Measurements from ENCODE around the gene HIPK1.

The HIPK1 gene

GRCh38 chr1:113928941-113929749 lies at the start of gene HIPK1:
Gene HIPK1 (plus strand): TSS chr1:113929324.
- Mint-ChIP-seq H3K4me1 (peaks cover 40% of the 10 kb centered on the region), H3K36me3 (peaks cover 9% of the 10 kb centered on the region), H3K9me3 (no peaks in the 10 kb centered on the region), H3K4me3 (peak within 1 kb of the TSS; percentile 99), H3K27me3 (no peaks in the 10 kb centered on the region), H3K27ac (peak within 1 kb of the TSS; percentile 99)
- peak; percentile 63 for ATAC-seq (ENCODE audit: low read depth)
- peak; percentile 92 to 95 for DNase-seq (ENCODE audit: low spot score in 2 of 2)

- DNase-seq (ENCODE audit: low spot score in 2 of 2), result no peak
- peaks cover under 1% of the 10 kb centered on the region for H3K4me1 Mint-ChIP-seq
- H3K27ac Mint-ChIP-seq, result no peak overlapping the region
- no peaks in the 10 kb centered on the region for H3K27me3 Mint-ChIP-seq
- H3K9me3 Mint-ChIP-seq, result no peaks in the 10 kb centered on the region
- ATAC-seq (ENCODE audit: low read depth), result no peak
- no peaks in the 10 kb centered on the region for H3K36me3 Mint-ChIP-seq
- no peak overlapping the region for H3K4me3 Mint-ChIP-seq
These were observed 49.4 kb upstream of the HIPK1 start for GRCh38 chr1:113879739-113880038.

GRCh38 chr1:113881661-113882060 lies 47.5 kb upstream of the HIPK1 start:
- Mint-ChIP-seq H3K27me3 (no peaks in the 10 kb centered on the region), H3K9me3 (no peaks in the 10 kb centered on the region), H3K4me3 (no peak overlapping the region), H3K27ac (no peak overlapping the region), H3K36me3 (peaks cover 1% of the 10 kb centered on the region), H3K4me1 (no peaks in the 10 kb centered on the region)
- DNase-seq (ENCODE audit: low spot score in 2 of 2), result no peak
- ATAC-seq (ENCODE audit: low read depth), result no peak

- Mint-ChIP-seq H3K27me3 (no peaks in the 10 kb centered on the region), H3K36me3 (peaks cover 4% of the 10 kb centered on the region), H3K27ac (no peak overlapping the region), H3K4me3 (no peak overlapping the region), H3K9me3 (no peaks in the 10 kb centered on the region), H3K4me1 (no peaks in the 10 kb centered on the region)
- ATAC-seq (ENCODE audit: low read depth) (no peak), DNase-seq (ENCODE audit: low spot score in 2 of 2) (no peak)
These were observed 42.4 kb upstream of the HIPK1 start for GRCh38 chr1:113886417-113887401.

- no peak for DNase-seq (ENCODE audit: low spot score in 2 of 2)
- H3K36me3 Mint-ChIP-seq, result peaks cover 4% of the 10 kb centered on the region
- H3K27me3 Mint-ChIP-seq, result no peaks in the 10 kb centered on the region
- ATAC-seq (ENCODE audit: low read depth), result no peak
- H3K9me3 Mint-ChIP-seq, result no peaks in the 10 kb centered on the region
- no peak within 1 kb of the TSS for H3K27ac Mint-ChIP-seq
- H3K4me3 Mint-ChIP-seq, result no peak within 1 kb of the TSS
- no peaks in the 10 kb centered on the region for H3K4me1 Mint-ChIP-seq
These were observed 41.5 kb upstream of the HIPK1 start, which contains the start of gene BCL2L15 for GRCh38 chr1:113887402-113888175. Gene BCL2L15 (minus strand): TSS chr1:113887581. CDS start chr1:113887375, 206 bp downstream.

GRCh38 chr1:113890816-113891215 lies 38.3 kb upstream of the HIPK1 start:
- no peak overlapping the region for H3K4me3 Mint-ChIP-seq
- ATAC-seq (ENCODE audit: low read depth), result no peak
- H3K27ac Mint-ChIP-seq, result no peak overlapping the region
- H3K9me3 Mint-ChIP-seq, result no peaks in the 10 kb centered on the region
- H3K27me3 Mint-ChIP-seq, result no peaks in the 10 kb centered on the region
- no peaks in the 10 kb centered on the region for H3K4me1 Mint-ChIP-seq
- DNase-seq (ENCODE audit: low spot score in 2 of 2), result no peak
- peaks cover 13% of the 10 kb centered on the region for H3K36me3 Mint-ChIP-seq

- Mint-ChIP-seq H3K27me3 (no peaks in the 10 kb centered on the region), H3K9me3 (no peaks in the 10 kb centered on the region), H3K4me3 (no peak overlapping the region), H3K36me3 (peaks cover 13% of the 10 kb centered on the region), H3K4me1 (no peaks in the 10 kb centered on the region), H3K27ac (no peak overlapping the region)
- DNase-seq (ENCODE audit: low spot score in 2 of 2), result no peak
- ATAC-seq (ENCODE audit: low read depth), result no peak
These were observed 37.4 kb upstream of the HIPK1 start for GRCh38 chr1:113891631-113892220.

GRCh38 chr1:113893267-113893666 lies 35.9 kb upstream of the HIPK1 start:
- Mint-ChIP-seq H3K27me3 (no peaks in the 10 kb centered on the region), H3K4me3 (no peak overlapping the region), H3K9me3 (no peaks in the 10 kb centered on the region), H3K4me1 (peaks cover 4% of the 10 kb centered on the region), H3K27ac (peak overlapping the region; percentile 52), H3K36me3 (peaks cover 21% of the 10 kb centered on the region)
- DNase-seq (ENCODE audit: low spot score in 2 of 2), result no peak
- no peak for ATAC-seq (ENCODE audit: low read depth)

GRCh38 chr1:113895098-113895497 lies 34.0 kb upstream of the HIPK1 start:
- Mint-ChIP-seq H3K36me3 (peaks cover 31% of the 10 kb centered on the region), H3K9me3 (no peaks in the 10 kb centered on the region), H3K4me1 (peaks cover 4% of the 10 kb centered on the region), H3K27ac (peak overlapping the region; percentile 52), H3K4me3 (no peak overlapping the region), H3K27me3 (no peaks in the 10 kb centered on the region)
- ATAC-seq (ENCODE audit: low read depth) (no peak), DNase-seq (ENCODE audit: low spot score in 2 of 2) (no peak)

GRCh38 chr1:113895961-113896360 lies 33.2 kb upstream of the HIPK1 start:
- H3K27me3 Mint-ChIP-seq, result no peaks in the 10 kb centered on the region
- no peak for ATAC-seq (ENCODE audit: low read depth)
- peaks cover 32% of the 10 kb centered on the region for H3K36me3 Mint-ChIP-seq

GRCh38 chr1:113898241-113898814 lies 30.8 kb upstream of the HIPK1 start:
- DNase-seq (ENCODE audit: low spot score in 2 of 2), result no peak
- no peaks in the 10 kb centered on the region for H3K27me3 Mint-ChIP-seq
- H3K9me3 Mint-ChIP-seq, result no peaks in the 10 kb centered on the region
- peaks cover 18% of the 10 kb centered on the region for H3K4me1 Mint-ChIP-seq
- H3K4me3 Mint-ChIP-seq, result no peak overlapping the region
- ATAC-seq (ENCODE audit: low read depth), result no peak
- H3K36me3 Mint-ChIP-seq, result peaks cover 39% of the 10 kb centered on the region
- peak overlapping the region; percentile 60 for H3K27ac Mint-ChIP-seq

More at GRCh38 chr1:113895961-113896360, 33.2 kb upstream of the HIPK1 start:
- Mint-ChIP-seq H3K4me1 (peaks cover 4% of the 10 kb centered on the region), H3K27ac (no peak overlapping the region), H3K9me3 (no peaks in the 10 kb centered on the region), H3K4me3 (no peak overlapping the region)
- DNase-seq (ENCODE audit: low spot score in 2 of 2), result no peak

GRCh38 chr1:113899111-113899510 lies 30.0 kb upstream of the HIPK1 start:
- Mint-ChIP-seq H3K27ac (peak overlapping the region; percentile 60), H3K27me3 (no peaks in the 10 kb centered on the region), H3K36me3 (peaks cover 36% of the 10 kb centered on the region), H3K9me3 (no peaks in the 10 kb centered on the region), H3K4me1 (peaks cover 24% of the 10 kb centered on the region), H3K4me3 (no peak overlapping the region)
- no peak for ATAC-seq (ENCODE audit: low read depth)
- no peak for DNase-seq (ENCODE audit: low spot score in 2 of 2)

GRCh38 chr1:113901191-113901590 lies 27.9 kb upstream of the HIPK1 start:
- Mint-ChIP-seq H3K36me3 (peaks cover 27% of the 10 kb centered on the region), H3K27me3 (no peaks in the 10 kb centered on the region), H3K9me3 (no peaks in the 10 kb centered on the region), H3K4me3 (no peak overlapping the region), H3K4me1 (peaks cover 29% of the 10 kb centered on the region), H3K27ac (peak overlapping the region; percentile 15)
- ATAC-seq (ENCODE audit: low read depth) (no peak), DNase-seq (ENCODE audit: low spot score in 2 of 2) (no peak)

All from memory B cell (primary cell).